Endothelial cell (in vitro differentiated cells): ENCODE measurements around the gene PARD3. TPM values are rescaled to one million over a fixed set of nuclear protein-coding genes. Genes with fewer than 3 reads are reported as not detected.

Source experiments
- DNase-seq: peaks from one replicate; pipeline ENCODE4 v3.0.0; 2021; ENCODE audit warnings: low spot score
- H3K27ac Mint-ChIP-seq: one replicate; pipeline ENCODE4 v1.8.0; 2021; ENCODE audit warnings: mixed read lengths, inconsistent platforms; ENCODE audit not compliant: unreplicated experiment
- H3K27me3 Mint-ChIP-seq: one replicate; pipeline ENCODE4 v1.8.0; 2021; ENCODE audit warnings: mild to moderate bottlenecking, moderate library complexity, mixed read lengths, inconsistent platforms; ENCODE audit not compliant: unreplicated experiment
- H3K36me3 Mint-ChIP-seq: one replicate; pipeline ENCODE4 v1.8.0; 2021; ENCODE audit warnings: mild to moderate bottlenecking, low read depth, mixed read lengths, inconsistent platforms; ENCODE audit not compliant: unreplicated experiment
- H3K4me1 Mint-ChIP-seq: one replicate; pipeline ENCODE4 v1.8.0; 2021; ENCODE audit warnings: mild to moderate bottlenecking, mixed read lengths, inconsistent platforms; ENCODE audit not compliant: unreplicated experiment
- H3K4me3 Mint-ChIP-seq: one replicate; pipeline ENCODE4 v1.8.0; 2021; ENCODE audit warnings: mild to moderate bottlenecking, mixed read lengths, inconsistent platforms; ENCODE audit not compliant: unreplicated experiment
- H3K9me3 Mint-ChIP-seq: one replicate; pipeline ENCODE4 v1.8.0; 2021; ENCODE audit warnings: mixed read lengths, inconsistent platforms; ENCODE audit not compliant: unreplicated experiment
- CTCF ChIP-seq: fragments of 200-600 bp; sonication (generic); IDR thresholded peaks from one replicate; pipeline ENCODE4 v1.5.0; 2021; ENCODE audit warnings: antibody characterized with exemption; ENCODE audit not compliant: unreplicated experiment
- total RNA-seq: library from RNA; stranded (reverse); fragmentation: NEBNext Ultra II Directional; extraction: Animal tissue kit (Norgen Biotek cat#: 25700); gene quantifications from one replicate; pipeline ENCODE4 v1.2.1, GENCODE V29; 2021; ENCODE audit not compliant: unreplicated experiment

The PARD3 gene
- total RNA-seq, 1 donor from 2014 or later, result 35.2 TPM

GRCh38 chr10:34791228-34791627, 23.9 kb downstream of the PARD3 start:
- no peak overlapping the region for H3K4me3 Mint-ChIP-seq
- H3K9me3 Mint-ChIP-seq, result no peaks in the 10 kb centered on the region
- no peak for DNase-seq
- H3K27ac Mint-ChIP-seq, result no peak overlapping the region
- no peak for TF ChIP-seq CTCF
- H3K36me3 Mint-ChIP-seq, result no peaks in the 10 kb centered on the region
- peaks cover 23% of the 10 kb centered on the region for H3K4me1 Mint-ChIP-seq
- H3K27me3 Mint-ChIP-seq, result no peaks in the 10 kb centered on the region

- Mint-ChIP-seq H3K4me3 (no peak overlapping the region), H3K27me3 (no peaks in the 10 kb centered on the region), H3K9me3 (no peaks in the 10 kb centered on the region), H3K4me1 (peaks cover 23% of the 10 kb centered on the region), H3K27ac (no peak overlapping the region), H3K36me3 (no peaks in the 10 kb centered on the region)
- TF ChIP-seq CTCF, result no peak
- DNase-seq, result no peak
Observed at GRCh38 chr10:34789966-34790506, 25.1 kb downstream of the PARD3 start.

DNA sequence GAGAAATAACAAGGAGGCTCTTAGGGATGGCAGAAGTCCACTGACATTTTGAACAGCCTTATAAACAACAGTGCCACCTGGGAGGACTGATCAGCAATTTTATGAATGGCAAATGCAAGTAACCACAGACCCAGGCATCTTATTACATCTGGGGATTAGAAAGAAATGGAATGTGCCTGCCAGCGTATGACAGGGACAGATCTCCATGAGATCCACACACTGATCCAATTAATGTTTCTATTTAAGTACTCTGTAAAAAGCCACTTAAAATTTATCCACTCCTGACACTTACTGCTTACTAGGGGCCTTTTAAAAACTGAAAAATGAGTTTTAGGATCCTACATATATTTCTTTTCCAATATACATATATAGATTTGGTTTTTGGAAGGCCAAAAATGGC, 28.6 kb downstream of the PARD3 start:
- no peak overlapping the region for H3K27ac Mint-ChIP-seq
- peaks cover 20% of the 10 kb centered on the region for H3K4me1 Mint-ChIP-seq
- no peaks in the 10 kb centered on the region for H3K36me3 Mint-ChIP-seq
- H3K27me3 Mint-ChIP-seq, result no peaks in the 10 kb centered on the region
- TF ChIP-seq CTCF, result no peak
- no peak overlapping the region for H3K4me3 Mint-ChIP-seq
- H3K9me3 Mint-ChIP-seq, result no peaks in the 10 kb centered on the region
- no peak for DNase-seq

DNA sequence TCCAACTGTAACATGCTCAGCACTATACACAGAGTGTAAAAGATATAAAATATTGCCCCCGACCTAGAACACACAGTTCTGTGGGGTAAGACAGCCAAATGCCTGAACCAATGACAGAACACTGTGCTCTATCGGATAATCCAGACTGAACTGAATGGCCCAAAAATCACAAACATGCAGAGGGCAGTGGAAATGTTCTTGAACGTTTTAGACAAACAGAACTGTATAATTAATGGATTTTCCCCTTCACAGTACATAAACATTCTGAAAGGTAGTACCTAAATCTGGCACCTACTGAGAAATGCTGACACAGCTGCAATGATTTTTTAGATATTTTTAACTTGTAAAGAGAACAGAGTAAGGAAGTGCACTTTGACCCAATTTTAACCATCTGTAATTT, 33.4 kb downstream of the PARD3 start:
- H3K4me1 Mint-ChIP-seq, result peaks cover 22% of the 10 kb centered on the region
- H3K9me3 Mint-ChIP-seq, result no peaks in the 10 kb centered on the region
- no peak overlapping the region for H3K27ac Mint-ChIP-seq

More for the DNA sequence above, 33.4 kb downstream of the PARD3 start:
- no peak for DNase-seq
- H3K27me3 Mint-ChIP-seq, result peaks cover 7% of the 10 kb centered on the region
- no peaks in the 10 kb centered on the region for H3K36me3 Mint-ChIP-seq
- H3K4me3 Mint-ChIP-seq, result no peak overlapping the region
- TF ChIP-seq CTCF, result no peak
